ENCODE measurements around the gene IER5.

Gene IER5

DNA sequence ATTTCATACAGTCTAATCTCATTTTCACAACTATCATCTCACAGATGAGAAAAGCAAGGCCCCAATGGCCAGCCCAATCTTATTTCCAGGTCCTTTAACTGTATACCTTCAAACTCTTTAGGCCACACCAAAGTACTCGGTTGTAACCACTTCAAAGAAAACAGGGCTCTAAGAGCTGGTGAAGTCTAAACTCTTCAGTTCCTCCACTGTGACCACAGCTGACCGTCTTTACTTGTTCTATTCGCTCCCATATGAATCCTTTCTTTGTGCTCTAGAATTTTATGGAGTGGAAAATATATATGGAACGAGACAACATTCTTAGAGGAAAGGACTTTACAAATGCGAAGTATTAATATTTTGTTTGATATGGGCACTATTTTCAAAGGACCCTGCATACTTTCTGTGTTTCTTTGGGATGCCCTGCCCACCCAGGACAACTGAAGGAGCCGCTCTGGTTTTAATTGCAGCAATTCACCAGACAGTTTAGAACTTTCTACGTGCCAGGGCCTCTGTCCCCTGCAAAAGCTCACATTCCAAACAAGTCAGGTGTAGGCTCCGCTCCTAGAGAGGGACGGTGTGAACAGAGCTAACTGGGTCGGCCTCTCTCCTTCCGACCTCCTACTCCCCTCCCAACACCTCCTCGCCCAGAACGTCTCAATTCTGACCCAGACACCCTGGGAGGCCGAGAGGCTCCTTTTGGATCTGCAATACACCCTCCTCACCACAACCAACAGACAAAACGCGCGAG, 15.7 kb downstream of the IER5 start:
- Histone ChIP-seq H3K4me1 (ENCODE audit: control insufficient read depth, insufficient read depth, low read depth, low read length) (peaks cover 23% of the 10 kb centered on the region), H4K8ac (ENCODE audit: low read length) (peak overlapping the region; percentile 96), H2BK15ac (ENCODE audit: low read depth, poor library complexity, severe bottlenecking) (peak overlapping the region; percentile 87), H3K9me3 (ENCODE audit: control insufficient read depth, low read length) (no peaks in the 10 kb centered on the region), H3K9ac (ENCODE audit: low read length) (peak overlapping the region; percentile 93), H2BK120ac (ENCODE audit: low read depth, low read length) (peak overlapping the region; percentile 91), H3K14ac (ENCODE audit: low read length in 2 of 2) (peak overlapping the region; percentile 76 to 94), H2BK5ac (ENCODE audit: low read depth, low read length, poor library complexity, severe bottlenecking) (peak overlapping the region; percentile 92), H3K4ac (ENCODE audit: low read depth in 1 of 2, low read length in 2 of 2) (peak overlapping the region; percentile 94 to 99), H3K18ac (ENCODE audit: low read depth in 1 of 2, low read length in 2 of 2) (peak overlapping the region; percentile 97 to 99), H3K27ac (ENCODE audit: low read length, poor library complexity, severe bottlenecking) (peak overlapping the region; percentile 49), H3K79me1 (replicated peaks; ENCODE audit: low read length, poor library complexity, severe bottlenecking) (peaks cover 3% of the 10 kb centered on the region), H2AFZ (ENCODE audit: low read depth, low read length) (peak overlapping the region; percentile 44), H3K4me2 (ENCODE audit: low read length, poor library complexity, severe bottlenecking) (peak overlapping the region; percentile 85), H3K23ac (ENCODE audit: low read length in 2 of 2) (peak overlapping the region in 1 of 2 experiments; percentile 92), H3K27me3 (ENCODE audit: control insufficient read depth in 1 of 2, insufficient read depth in 1 of 2, low read length in 2 of 2) (no peaks in the 10 kb centered on the region), H2BK12ac (ENCODE audit: low read length in 2 of 2) (peak overlapping the region; percentile 28 to 90), H3K36me3 (ENCODE audit: control insufficient read depth in 1 of 2, insufficient read depth in 2 of 2, low read depth in 1 of 2, low read length in 2 of 2) (no peaks in the 10 kb centered on the region), H4K91ac (ENCODE audit: low read length) (peak overlapping the region; percentile 93), H3K4me3 (ENCODE audit: insufficient read depth in 1 of 2, low read depth in 1 of 2, low read length in 2 of 2) (peak overlapping the region; percentile 80 to 87), H2AK5ac (ENCODE audit: low read length, severe bottlenecking) (peak overlapping the region; percentile 95)
- WGBS, result 23% methylated on average over 16 of the region's 17 CpGs
- no peak for DNase-seq

DNA sequence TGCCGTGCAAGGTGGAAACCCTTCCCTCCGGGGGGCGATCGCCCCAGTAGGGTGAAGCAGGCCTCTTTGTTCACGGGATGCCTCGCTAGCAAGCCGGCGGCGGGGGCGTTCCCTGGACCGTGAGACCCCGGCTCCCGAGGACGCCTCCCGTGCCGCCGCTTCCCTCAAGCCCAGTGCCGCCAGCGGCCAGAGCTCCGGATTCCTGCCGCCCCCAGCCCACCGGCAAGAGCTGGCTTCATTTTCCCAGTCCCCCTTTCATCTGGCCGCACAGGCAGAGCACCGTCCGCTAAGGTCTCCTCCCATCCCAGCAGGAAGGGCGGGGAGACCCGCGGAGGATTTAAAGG, 16.3 kb downstream of the IER5 start:
- Histone ChIP-seq H3K4me3 (ENCODE audit: insufficient read depth in 1 of 2, low read depth in 1 of 2, low read length in 2 of 2) (peak overlapping the region; percentile 80 to 87), H4K91ac (ENCODE audit: low read length) (peak overlapping the region; percentile 93), H3K27ac (ENCODE audit: low read length, poor library complexity, severe bottlenecking) (peak overlapping the region; percentile 59), H2AK5ac (ENCODE audit: low read length, severe bottlenecking) (peak overlapping the region; percentile 95), H2AFZ (ENCODE audit: low read depth, low read length) (peak overlapping the region; percentile 44), H3K4me2 (ENCODE audit: low read length, poor library complexity, severe bottlenecking) (peak overlapping the region; percentile 85), H3K14ac (ENCODE audit: low read length in 2 of 2) (peak overlapping the region; percentile 76 to 94), H3K9ac (ENCODE audit: low read length) (peak overlapping the region; percentile 93), H2BK120ac (ENCODE audit: low read depth, low read length) (peak overlapping the region; percentile 91), H3K18ac (ENCODE audit: low read depth in 1 of 2, low read length in 2 of 2) (peak overlapping the region; percentile 97 to 99), H3K23ac (ENCODE audit: low read length in 2 of 2) (peak overlapping the region in 1 of 2 experiments; percentile 92), H3K4ac (ENCODE audit: low read depth in 1 of 2, low read length in 2 of 2) (peak overlapping the region; percentile 94 to 99), H3K36me3 (ENCODE audit: control insufficient read depth in 1 of 2, insufficient read depth in 2 of 2, low read depth in 1 of 2, low read length in 2 of 2) (no peaks in the 10 kb centered on the region), H4K8ac (ENCODE audit: low read length) (peak overlapping the region; percentile 96), H2BK5ac (ENCODE audit: low read depth, low read length, poor library complexity, severe bottlenecking) (peak overlapping the region; percentile 92), H2BK12ac (ENCODE audit: low read length in 2 of 2) (peak overlapping the region; percentile 69 to 90), H2BK15ac (ENCODE audit: low read depth, poor library complexity, severe bottlenecking) (peak overlapping the region; percentile 87), H3K4me1 (ENCODE audit: control insufficient read depth, insufficient read depth, low read depth, low read length) (peaks cover 25% of the 10 kb centered on the region), H3K9me3 (ENCODE audit: control insufficient read depth, low read length) (no peaks in the 10 kb centered on the region), H3K79me1 (replicated peaks; ENCODE audit: low read length, poor library complexity, severe bottlenecking) (peaks cover 3% of the 10 kb centered on the region), H3K27me3 (ENCODE audit: control insufficient read depth in 1 of 2, insufficient read depth in 1 of 2, low read length in 2 of 2) (no peaks in the 10 kb centered on the region)
- 0% methylated on average over 25 of the region's 28 CpGs for WGBS
- peak; percentile 51 for DNase-seq

DNA sequence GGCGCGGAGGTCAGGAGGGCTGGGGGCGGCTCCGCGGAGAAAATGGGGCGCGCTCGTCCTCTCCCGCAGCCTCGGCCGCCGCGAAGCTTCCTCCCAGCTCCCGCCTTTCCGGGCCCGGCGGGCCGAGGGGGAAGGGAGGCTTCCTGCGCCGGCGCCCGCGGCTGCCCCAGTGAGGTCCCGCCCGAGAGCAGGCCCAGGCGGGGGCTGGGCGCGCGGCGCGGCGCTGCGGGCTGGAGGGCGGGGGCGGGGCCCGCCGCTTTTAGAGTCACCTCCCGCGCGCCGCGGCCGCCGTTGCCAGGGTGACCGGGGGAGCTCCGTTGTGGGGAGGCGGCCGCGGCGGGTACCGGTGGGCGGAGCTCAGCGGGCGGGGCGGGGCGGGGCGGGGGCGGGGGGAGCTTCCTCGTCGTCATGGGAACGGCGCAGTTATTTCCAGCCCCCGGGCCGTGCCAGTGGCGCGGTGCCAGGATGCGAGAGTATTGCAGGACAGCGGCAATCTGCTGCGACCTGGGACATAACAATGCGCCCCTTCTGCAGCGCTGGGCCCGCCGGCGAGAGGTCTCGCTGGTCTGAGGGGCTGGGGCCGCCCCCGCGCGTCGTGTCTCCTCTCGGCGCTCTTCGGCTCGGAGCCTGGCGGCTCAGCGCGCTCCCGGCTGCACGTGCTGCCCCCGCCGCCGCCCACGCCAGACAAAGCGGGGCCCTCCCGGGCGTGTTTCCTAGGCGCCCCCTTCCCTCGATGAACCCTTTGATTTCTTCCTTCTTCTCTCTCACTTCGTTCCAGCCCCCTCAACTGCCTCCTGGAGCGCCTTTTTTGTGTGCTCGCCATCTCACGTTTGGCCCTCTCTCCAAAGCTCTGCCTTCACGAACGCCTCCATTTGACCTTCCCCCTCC, 16.9 kb downstream of the IER5 start:
- H2AFZ ChIP-seq (ENCODE audit: low read depth, low read length), result peak overlapping the region; percentile 66
- no peaks in the 10 kb centered on the region for H3K27me3 ChIP-seq (ENCODE audit: control insufficient read depth in 1 of 2, insufficient read depth in 1 of 2, low read length in 2 of 2)
- H2BK120ac ChIP-seq (ENCODE audit: low read depth, low read length), result peak overlapping the region; percentile 91
- peaks cover 25% of the 10 kb centered on the region for H3K4me1 ChIP-seq (ENCODE audit: control insufficient read depth, insufficient read depth, low read depth, low read length)
- H3K36me3 ChIP-seq (ENCODE audit: control insufficient read depth in 1 of 2, insufficient read depth in 2 of 2, low read depth in 1 of 2, low read length in 2 of 2), result no peaks in the 10 kb centered on the region
- H2BK15ac ChIP-seq (ENCODE audit: low read depth, poor library complexity, severe bottlenecking), result peak overlapping the region; percentile 87
- 4% methylated on average over 48 of the region's 104 CpGs for WGBS
- peak overlapping the region; percentile 94 to 99 for H3K4ac ChIP-seq (ENCODE audit: low read depth in 1 of 2, low read length in 2 of 2)
- H3K79me1 ChIP-seq (replicated peaks; ENCODE audit: low read length, poor library complexity, severe bottlenecking), result peaks cover 3% of the 10 kb centered on the region
- H2BK12ac ChIP-seq (ENCODE audit: low read length in 2 of 2), result peak overlapping the region; percentile 69 to 90
- DNase-seq, result peak; percentile 88
- peak overlapping the region; percentile 80 to 87 for H3K4me3 ChIP-seq (ENCODE audit: insufficient read depth in 1 of 2, low read depth in 1 of 2, low read length in 2 of 2)
- peak overlapping the region; percentile 76 to 94 for H3K14ac ChIP-seq (ENCODE audit: low read length in 2 of 2)
- H3K23ac ChIP-seq (ENCODE audit: low read length in 2 of 2), result peak overlapping the region in 1 of 2 experiments; percentile 66
- H2BK5ac ChIP-seq (ENCODE audit: low read depth, low read length, poor library complexity, severe bottlenecking), result peak overlapping the region; percentile 92
- H3K9ac ChIP-seq (ENCODE audit: low read length), result peak overlapping the region; percentile 93
- peak overlapping the region; percentile 93 for H4K91ac ChIP-seq (ENCODE audit: low read length)
- H3K9me3 ChIP-seq (ENCODE audit: control insufficient read depth, low read length), result no peaks in the 10 kb centered on the region
- peak overlapping the region; percentile 95 for H2AK5ac ChIP-seq (ENCODE audit: low read length, severe bottlenecking)
- peak overlapping the region; percentile 59 for H3K27ac ChIP-seq (ENCODE audit: low read length, poor library complexity, severe bottlenecking)
- peak overlapping the region; percentile 96 for H4K8ac ChIP-seq (ENCODE audit: low read length)
- H3K4me2 ChIP-seq (ENCODE audit: low read length, poor library complexity, severe bottlenecking), result peak overlapping the region; percentile 85
- H3K18ac ChIP-seq (ENCODE audit: low read depth in 1 of 2, low read length in 2 of 2), result peak overlapping the region; percentile 97 to 99

DNA sequence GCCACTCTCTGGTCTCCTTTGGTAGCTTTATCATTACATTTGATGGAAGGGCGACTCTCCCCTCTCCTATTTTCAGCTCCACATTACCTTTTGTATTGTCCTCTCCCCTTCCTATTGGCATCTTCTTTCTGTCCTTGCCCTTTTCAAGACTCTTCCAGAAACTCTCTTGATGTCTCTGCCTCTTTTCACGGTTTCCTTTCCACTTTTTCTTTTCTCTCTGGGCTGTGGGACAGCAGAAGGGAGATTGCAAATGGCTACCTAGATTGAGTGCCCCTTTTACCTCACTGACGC, 17.5 kb downstream of the IER5 start:
- H3K27me3 ChIP-seq (ENCODE audit: control insufficient read depth in 1 of 2, insufficient read depth in 1 of 2, low read length in 2 of 2), result no peaks in the 10 kb centered on the region
- H3K36me3 ChIP-seq (ENCODE audit: control insufficient read depth in 1 of 2, insufficient read depth in 2 of 2, low read depth in 1 of 2, low read length in 2 of 2), result no peaks in the 10 kb centered on the region

More for the DNA sequence above, 17.5 kb downstream of the IER5 start:
- H2BK12ac ChIP-seq (ENCODE audit: low read length in 2 of 2), result peak overlapping the region; percentile 63 to 73
- DNase-seq, result no peak
- H2BK120ac ChIP-seq (ENCODE audit: low read depth, low read length), result peak overlapping the region; percentile 50
- H2BK15ac ChIP-seq (ENCODE audit: low read depth, poor library complexity, severe bottlenecking), result no peak overlapping the region
- H3K4me1 ChIP-seq (ENCODE audit: control insufficient read depth, insufficient read depth, low read depth, low read length), result peaks cover 24% of the 10 kb centered on the region
- H3K27ac ChIP-seq (ENCODE audit: low read length, poor library complexity, severe bottlenecking), result no peak overlapping the region
- peak overlapping the region; percentile 67 for H3K9ac ChIP-seq (ENCODE audit: low read length)
- peak overlapping the region; percentile 66 for H2AFZ ChIP-seq (ENCODE audit: low read depth, low read length)
- H3K9me3 ChIP-seq (ENCODE audit: control insufficient read depth, low read length), result no peaks in the 10 kb centered on the region
- no peak overlapping the region for H3K4ac ChIP-seq (ENCODE audit: low read depth in 1 of 2, low read length in 2 of 2)
- H4K91ac ChIP-seq (ENCODE audit: low read length), result no peak overlapping the region
- no peak overlapping the region for H3K23ac ChIP-seq (ENCODE audit: low read length in 2 of 2)
- H3K4me2 ChIP-seq (ENCODE audit: low read length, poor library complexity, severe bottlenecking), result no peak overlapping the region
- peak overlapping the region; percentile 35 for H2AK5ac ChIP-seq (ENCODE audit: low read length, severe bottlenecking)
- no peak overlapping the region for H3K14ac ChIP-seq (ENCODE audit: low read length in 2 of 2)
- H3K4me3 ChIP-seq (ENCODE audit: insufficient read depth in 1 of 2, low read depth in 1 of 2, low read length in 2 of 2), result peak overlapping the region in 1 of 2 experiments; percentile 67
- 59% methylated on average over 3 of the region's 3 CpGs for WGBS
- peaks cover 3% of the 10 kb centered on the region for H3K79me1 ChIP-seq (replicated peaks; ENCODE audit: low read length, poor library complexity, severe bottlenecking)
- H3K18ac ChIP-seq (ENCODE audit: low read depth in 1 of 2, low read length in 2 of 2), result peak overlapping the region in 1 of 2 experiments; percentile 89
- no peak overlapping the region for H2BK5ac ChIP-seq (ENCODE audit: low read depth, low read length, poor library complexity, severe bottlenecking)
- no peak overlapping the region for H4K8ac ChIP-seq (ENCODE audit: low read length)
